AG09309 (cell line): Measurements from ENCODE around the gene MYADML2.
A peak's percentile ranks its signal among the peaks of the same experiment; 100 is the strongest.

Source experiments
- DNase-seq: peaks from one replicate; pipeline ENCODE4 v3.0.0-alpha.2; 2010; ENCODE audit warnings: low read depth
- H3K4me3 ChIP-seq: 2 replicates; pipeline ENCODE4 v1.5.1; 2011; ENCODE audit warnings: mild to moderate bottlenecking, low read depth, low read length, moderate library complexity; ENCODE audit not compliant: control insufficient read depth
- CTCF ChIP-seq: IDR thresholded peaks from 2 replicates; pipeline ENCODE4 v1.5.1; 2011; ENCODE audit warnings: mild to moderate bottlenecking, low read depth, low read length, inconsistent platforms; ENCODE audit not compliant: insufficient read depth, control insufficient read depth; ENCODE audit errors: missing control alignments

Gene MYADML2

DNA sequence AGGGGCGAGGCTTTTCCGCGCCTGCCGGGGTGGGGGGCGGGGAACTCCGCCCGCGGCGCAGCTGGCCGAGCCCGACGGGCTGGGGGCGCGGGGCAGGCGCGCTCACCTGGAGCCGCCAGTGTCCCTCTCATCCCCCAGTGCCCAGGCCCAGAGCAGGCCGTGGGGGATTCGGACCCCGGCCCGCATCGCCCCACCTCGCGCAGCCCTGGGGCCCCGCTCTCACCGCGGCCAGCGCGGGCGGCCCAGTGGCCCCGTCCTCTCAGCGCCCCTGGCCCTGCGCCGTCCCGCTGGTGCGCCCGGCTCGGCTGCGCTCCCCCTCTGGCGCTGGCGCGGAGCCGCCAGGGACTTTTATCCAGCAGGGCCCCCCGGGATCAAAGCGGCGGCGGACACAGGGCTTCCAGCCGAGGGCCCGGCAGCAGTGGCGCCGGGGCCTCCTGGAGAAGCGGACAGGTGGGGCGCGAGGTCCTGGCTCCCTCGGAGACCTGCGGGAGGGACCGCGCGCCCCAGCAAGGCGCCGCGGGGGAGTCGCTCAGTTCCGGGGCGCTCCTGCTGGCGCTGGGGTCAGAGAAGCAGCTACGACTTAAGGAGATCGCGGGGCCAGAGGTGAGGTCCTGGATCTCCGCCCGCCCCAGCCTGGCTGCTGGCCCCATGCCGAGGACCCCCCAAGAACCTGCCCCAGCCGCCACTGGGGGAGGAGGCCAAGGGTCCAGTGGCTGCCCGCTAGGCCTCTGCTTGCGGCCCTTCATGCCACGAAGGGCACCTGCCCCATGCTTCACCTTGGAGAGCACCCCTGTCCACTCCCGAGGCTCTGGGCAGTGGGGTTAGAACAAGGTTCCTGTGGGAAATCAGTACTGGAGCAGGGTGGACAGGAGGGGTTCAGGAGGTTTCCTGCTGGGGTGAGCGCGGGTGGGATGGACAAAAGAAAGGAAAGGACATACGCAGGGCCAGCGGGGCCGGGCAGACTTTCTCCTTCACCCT, 14.8 kb upstream of the MYADML2 start:
- TF ChIP-seq CTCF = no peak
- no peak overlapping the region for H3K4me3 ChIP-seq
- no peak for DNase-seq

GRCh38 chr17:81961087-81961511, 14.1 kb upstream of the MYADML2 start, which contains the start of gene NOTUM:
Gene NOTUM, minus strand, starts transcription at chr17:81961187. Its CDS starts 278 bp downstream, at chr17:81960909.
- H3K4me3 ChIP-seq = no peak within 1 kb of the TSS
- no peak for DNase-seq
- TF ChIP-seq CTCF = peak; percentile 20

- no peak for DNase-seq
- TF ChIP-seq CTCF = no peak
- H3K4me3 ChIP-seq = no peak overlapping the region
Observed at GRCh38 chr17:81960130-81960958, 13.3 kb upstream of the MYADML2 start.

DNA sequence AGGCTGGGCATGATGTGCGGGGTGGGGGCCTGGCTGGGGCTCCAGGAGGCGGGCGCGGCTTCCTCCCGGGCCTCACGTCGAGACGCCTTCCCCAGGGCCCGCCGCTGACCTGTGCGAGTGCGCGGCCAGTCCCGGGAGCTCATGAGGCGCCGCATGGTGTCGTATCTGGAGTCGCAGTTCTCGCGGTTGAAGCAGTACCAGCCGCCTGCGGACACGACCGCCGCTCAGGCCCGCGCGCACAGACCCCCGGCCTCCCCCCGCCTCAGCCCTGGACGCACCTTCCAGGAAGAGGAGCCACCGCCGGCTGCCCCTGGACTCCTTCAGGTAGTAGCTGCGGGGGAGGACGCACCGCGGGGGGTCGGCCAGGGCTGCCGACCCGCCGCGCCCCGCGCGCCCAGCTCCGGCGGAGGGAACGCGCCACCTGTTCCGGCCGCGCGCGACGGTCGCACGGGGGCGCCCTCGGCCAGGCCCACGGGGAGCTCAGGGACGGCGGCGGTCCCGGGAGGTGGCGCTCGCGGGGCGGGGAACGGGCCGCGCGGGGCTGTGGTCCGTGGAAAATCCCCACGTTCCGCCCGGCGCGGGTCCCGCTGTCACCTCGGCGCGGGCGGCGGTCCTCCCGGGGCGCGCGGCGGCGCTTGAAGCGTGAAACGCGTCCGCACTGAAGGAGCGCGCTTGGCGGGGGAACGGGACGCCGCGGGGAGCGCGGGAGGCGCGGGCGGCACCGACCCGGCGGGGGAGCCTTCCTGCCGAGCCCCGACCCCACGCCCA, 12.5 kb upstream of the MYADML2 start:
- TF ChIP-seq CTCF = peak; percentile 60
- DNase-seq = no peak
- no peak overlapping the region for H3K4me3 ChIP-seq

DNA sequence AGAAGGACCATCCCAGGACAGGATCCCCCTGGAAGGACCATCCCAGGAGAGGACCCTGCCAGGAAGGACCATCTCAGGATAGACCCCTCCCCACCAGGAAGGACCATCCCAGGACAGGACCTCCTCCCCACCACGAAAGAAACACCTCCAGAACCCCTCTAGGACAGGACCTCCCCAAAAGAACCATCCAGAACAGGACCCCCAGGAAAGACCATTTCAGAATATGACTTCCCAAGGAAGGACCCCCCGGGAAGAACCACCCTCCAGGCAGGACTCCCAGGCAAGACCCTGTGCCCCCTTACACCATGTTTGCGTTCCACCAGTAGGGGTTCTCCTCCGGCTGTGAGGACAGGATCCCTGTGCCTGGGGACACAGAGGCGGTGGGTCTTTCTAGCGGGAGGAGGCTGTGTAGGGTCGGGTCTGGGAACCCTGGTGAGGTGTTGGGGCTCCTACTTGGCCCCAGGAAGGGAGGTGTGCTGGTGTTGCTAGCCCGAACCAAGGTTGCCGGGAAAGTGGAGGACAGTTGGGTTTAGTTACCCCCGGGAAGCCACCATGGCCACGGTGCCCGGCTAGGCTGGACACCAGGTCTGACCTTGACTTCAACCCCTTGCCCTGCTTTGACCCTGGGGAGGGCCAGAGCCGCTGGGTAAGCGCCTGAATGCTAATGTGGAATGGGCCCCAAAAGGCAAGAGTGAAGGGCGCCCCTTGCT, 11.8 kb upstream of the MYADML2 start:
- no peak for DNase-seq
- no peak for TF ChIP-seq CTCF
- no peak overlapping the region for H3K4me3 ChIP-seq
